AG09319 (cell line): ENCODE measurements around the gene RCOR1.
"Not testable (repeated sequence)": the region's sequence is repeated elsewhere in the genome, so short reads cannot be mapped to it uniquely, and the experiment has no call there.

ENCODE experiments used
- DNase-seq: peaks from one replicate; pipeline ENCODE4 v3.0.0-alpha.2; 2010; ENCODE audit warnings: low read depth; ENCODE audit errors: extremely low read depth
- TF ChIP-seq, protein P1 (sequence below): IDR thresholded peaks from 2 replicates; pipeline ENCODE4 v1.5.1; 2011; ENCODE audit warnings: low read depth, mild to moderate bottlenecking, inconsistent platforms, low read length, moderate library complexity

Gene RCOR1

DNA sequence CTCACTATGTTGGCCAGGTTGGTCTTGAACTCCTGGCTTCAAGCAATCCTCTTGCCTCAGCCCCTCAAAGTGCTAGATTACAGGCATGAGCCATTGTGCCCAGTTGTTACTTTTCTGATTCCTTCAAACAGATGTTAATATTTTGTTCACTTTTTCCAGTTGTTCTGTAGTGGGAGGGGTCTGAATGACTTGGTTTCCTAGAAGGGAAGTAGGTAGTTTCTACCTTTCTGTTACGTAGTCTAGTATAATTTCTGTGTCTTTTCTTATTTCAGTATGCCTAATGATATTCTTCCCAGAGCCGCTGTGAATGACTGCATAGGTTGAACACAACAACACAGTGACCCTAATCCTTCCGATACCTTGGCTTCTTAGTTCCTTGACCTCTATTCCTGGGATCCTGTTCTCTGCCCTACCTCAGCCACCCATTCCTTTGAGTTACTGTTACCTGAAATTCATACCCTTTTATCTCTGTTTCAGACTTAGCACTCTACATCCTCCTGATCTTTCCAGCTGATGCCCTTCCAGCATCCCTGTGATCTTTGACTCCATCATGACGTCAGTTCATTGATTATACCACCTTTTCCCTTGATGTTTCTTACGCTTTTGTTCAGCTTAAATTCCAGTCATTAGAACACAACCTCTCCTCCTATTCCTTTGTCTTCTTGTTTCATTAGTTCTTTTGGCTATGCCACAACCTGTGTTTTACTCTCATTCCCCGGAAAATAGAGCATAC, 33.3 kb downstream of the RCOR1 start:
- no peak for DNase-seq
- TF ChIP-seq, protein P1, sequence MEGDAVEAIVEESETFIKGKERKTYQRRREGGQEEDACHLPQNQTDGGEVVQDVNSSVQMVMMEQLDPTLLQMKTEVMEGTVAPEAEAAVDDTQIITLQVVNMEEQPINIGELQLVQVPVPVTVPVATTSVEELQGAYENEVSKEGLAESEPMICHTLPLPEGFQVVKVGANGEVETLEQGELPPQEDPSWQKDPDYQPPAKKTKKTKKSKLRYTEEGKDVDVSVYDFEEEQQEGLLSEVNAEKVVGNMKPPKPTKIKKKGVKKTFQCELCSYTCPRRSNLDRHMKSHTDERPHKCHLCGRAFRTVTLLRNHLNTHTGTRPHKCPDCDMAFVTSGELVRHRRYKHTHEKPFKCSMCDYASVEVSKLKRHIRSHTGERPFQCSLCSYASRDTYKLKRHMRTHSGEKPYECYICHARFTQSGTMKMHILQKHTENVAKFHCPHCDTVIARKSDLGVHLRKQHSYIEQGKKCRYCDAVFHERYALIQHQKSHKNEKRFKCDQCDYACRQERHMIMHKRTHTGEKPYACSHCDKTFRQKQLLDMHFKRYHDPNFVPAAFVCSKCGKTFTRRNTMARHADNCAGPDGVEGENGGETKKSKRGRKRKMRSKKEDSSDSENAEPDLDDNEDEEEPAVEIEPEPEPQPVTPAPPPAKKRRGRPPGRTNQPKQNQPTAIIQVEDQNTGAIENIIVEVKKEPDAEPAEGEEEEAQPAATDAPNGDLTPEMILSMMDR: no peak

DNA sequence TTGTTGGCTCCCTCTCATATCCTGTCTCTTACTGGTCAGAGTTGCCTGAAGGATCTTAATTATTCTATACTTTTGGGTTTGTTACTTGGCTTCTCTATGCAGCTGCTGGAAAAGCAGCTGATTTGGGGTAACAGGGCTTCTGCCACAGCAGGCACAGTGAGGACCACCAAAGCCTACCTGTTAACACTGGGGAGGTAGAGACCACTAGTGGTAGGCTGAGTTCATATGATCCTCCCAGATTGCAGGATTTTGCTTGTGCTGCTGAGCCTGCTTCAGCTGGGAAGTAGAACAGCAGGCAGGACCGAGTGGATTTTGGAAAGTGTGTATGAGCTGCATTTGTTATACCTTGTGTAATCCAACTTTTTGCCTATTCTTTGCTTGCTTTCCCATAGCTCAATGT, 34.1 kb downstream of the RCOR1 start:
- DNase-seq: no peak
- TF ChIP-seq, protein P1: no peak

DNA sequence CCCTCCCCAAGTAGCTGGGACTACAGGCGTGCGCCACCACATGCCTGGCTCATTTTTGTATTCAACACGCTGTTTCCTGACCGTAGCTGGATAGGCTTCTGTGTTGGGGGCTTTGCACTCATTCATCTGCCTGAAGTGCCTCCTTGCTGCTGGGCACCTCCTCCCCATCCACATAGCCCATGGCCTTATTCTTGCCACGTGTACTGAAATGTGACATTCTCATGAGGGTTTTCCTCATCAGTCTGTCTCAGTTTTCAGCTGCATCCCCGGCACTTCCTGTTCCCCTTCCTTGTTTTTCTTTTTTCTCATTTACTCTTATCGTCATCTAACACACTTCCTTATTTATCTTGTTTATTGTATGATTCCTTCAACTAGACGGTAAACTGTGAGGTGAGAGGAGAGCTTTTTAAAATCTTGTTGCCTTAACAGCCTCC, 36.6 kb downstream of the RCOR1 start:
- DNase-seq: no peak
- TF ChIP-seq, protein P1: no peak

DNA sequence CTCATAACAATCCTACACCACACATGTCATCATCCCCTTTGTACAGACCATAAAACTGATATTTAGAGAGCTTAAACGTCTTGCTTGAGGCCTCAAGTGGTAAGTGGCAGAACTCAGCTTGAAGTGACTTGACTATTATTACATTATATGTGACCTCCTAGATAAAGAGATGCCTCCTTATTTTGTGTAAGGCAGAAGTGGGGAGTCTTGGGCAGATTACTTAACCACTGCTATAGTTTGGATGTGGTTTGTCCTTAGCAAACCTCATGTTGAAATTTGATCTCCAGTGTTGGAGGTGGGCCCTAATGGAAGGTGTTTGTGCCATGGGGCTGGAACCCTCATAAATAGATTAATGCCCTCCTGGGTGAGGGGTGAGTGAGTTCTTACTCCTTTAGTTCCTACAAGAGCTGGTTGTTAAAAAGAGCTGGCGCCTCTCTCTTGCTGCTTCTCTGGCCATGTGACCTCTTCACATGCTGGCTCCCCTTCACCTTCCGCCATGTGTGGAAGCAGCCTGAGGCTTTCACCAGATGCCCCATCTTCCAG, 37.4 kb downstream of the RCOR1 start:
- DNase-seq: no peak
- TF ChIP-seq, protein P1: no peak

DNA sequence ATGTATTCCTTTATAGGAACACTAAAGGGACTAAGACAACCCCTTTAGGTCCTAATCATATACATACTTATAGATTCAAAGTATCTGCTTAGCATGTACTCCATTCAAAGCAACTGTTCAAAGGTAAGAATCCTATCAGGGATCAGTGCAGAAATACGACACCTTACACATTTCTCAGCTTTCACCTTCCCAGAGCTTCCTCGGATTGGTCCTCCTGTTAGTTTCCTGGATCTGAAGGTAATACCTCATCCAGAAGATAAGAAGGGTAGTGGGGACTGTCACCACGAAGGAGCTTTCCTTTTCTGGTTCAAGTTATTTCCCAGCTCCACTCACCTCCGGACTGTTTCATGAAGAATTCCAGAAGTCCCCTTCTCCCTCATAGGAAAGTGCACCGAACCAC, 38.0 kb downstream of the RCOR1 start:
- TF ChIP-seq, protein P1: no peak
- DNase-seq: no peak

DNA sequence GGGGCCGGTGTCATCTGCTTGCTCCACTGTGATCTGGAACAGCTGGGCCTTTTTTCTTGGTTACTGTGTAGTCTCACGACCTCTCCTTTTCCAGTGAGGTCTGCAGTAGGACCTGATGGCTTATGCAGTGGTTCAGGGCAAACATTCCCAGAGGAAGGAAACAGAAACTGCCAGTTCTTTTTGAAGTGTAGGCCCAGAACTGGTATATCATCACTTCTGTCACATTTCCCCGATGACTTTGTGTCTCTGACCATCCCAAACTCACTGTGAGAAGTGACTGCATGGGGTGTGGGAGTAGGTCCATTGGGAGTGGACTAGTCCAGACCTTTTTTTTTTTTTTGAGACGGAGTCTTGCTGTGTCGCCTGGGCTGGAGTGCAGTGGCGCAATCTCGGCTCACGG, 38.4 kb downstream of the RCOR1 start:
- TF ChIP-seq, protein P1: no peak
- DNase-seq: no peak

DNA sequence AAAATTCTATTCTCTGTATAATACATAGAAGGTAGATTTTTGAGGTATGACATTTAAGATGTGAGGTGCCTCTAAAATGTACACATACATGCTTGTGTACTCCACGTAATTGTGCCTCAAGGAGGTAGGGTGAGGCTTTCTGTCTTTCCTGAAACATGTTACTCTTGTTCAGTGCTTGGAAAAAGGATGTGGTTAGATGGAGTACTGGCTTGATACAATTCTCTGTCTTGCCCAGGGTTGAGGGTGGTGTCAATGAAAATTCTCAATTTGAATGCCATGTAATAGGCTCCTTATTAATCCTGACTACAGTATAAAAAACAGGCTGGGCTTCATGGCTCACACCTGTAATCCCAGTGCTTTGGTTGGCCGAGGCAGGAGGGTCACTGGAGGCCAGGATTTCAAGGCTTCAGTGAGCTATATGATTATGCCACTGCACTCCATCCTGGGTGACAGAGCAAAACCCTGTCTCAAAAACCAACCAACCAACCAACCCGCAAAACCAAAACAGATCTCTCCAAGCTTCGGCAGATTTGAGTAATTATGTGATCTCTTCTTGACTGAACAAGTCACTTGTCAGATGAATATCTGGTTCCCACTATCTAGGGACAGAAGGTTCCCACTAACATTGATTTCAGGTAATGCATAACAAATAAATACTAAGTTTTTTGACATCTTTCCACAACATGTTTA, 41.6 kb downstream of the RCOR1 start:
- DNase-seq: no peak
- TF ChIP-seq, protein P1: no peak

DNA sequence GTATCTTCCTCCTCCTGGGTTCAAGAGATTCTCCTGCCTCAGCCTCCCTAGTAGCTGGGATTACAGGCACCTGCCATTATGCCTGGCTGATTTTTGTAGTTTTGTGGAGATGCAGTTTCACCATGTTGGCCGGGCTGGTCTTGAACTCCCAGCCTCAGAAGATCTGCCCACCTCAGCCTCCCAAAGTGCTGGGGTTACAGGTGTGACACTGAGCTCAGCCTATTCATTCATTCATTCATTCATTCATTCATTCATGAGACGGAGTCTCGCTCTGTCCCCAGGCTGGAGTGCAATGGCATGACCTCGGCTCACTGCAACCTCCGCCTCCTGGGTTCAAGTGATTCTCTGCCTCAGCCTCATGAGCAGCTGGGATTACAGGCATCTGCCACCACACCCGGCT, 47.2 kb downstream of the RCOR1 start:
- not testable (repeated sequence) for DNase-seq
